ENCODE data around the gene MAPK8. TPM values are rescaled to one million over a fixed set of nuclear protein-coding genes. Genes with fewer than 3 reads are reported as not detected.

The MAPK8 gene
- total and polyA plus RNA-seq, 9 of the 15 experiments (the other 6 are each of a cell fraction or from before 2014, with no cell fraction given) = 6.4 to 159 (median 71.0) TPM

- H3K4me1 ChIP-seq (replicated peaks in 1 of 2; ENCODE audit: control insufficient read depth in 2 of 2, insufficient read depth in 2 of 2, low read length in 2 of 2) = peaks cover 0 to 14% of the 10 kb centered on the region in 2 experiments; a peak in 4 of 5 replicates
- DNase-seq (ENCODE audit: extremely low read depth in 1 of 4, low spot score in 3 of 4) = no peak
- peaks cover 31% of the 10 kb centered on the region for H4K20me1 ChIP-seq (replicated peaks; ENCODE audit: control insufficient read depth, insufficient read depth, low read length)
- BruUV-seq (replicated peaks) = no TSS peak
- no peaks in the 10 kb centered on the region for H3K9me3 ChIP-seq (replicated peaks; ENCODE audit: control insufficient read depth, insufficient read depth, low read depth, low read length)
- no peaks in the 10 kb centered on the region for H3K27me3 ChIP-seq (ENCODE audit: control insufficient read depth in 2 of 2, insufficient read depth in 2 of 2, low read length in 2 of 2)
- no peaks in the 10 kb centered on the region for H3K9me1 ChIP-seq (ENCODE audit: control insufficient read depth, insufficient read depth, low read length)
- H2AFZ ChIP-seq (ENCODE audit: low read depth, low read length) = no peak overlapping the region
- H3K27ac ChIP-seq (ENCODE audit: extremely low read depth, low read depth, low read length) = no peak overlapping the region
- peaks cover 93% of the 10 kb centered on the region for H3K79me2 ChIP-seq (ENCODE audit: control insufficient read depth, insufficient read depth, low read length)
- peaks cover 6% of the 10 kb centered on the region; the same call in 2 of the 3 replicates for H3K36me3 ChIP-seq (ENCODE audit: control insufficient read depth, insufficient read depth, low read length)
- no peak overlapping the region for H3K4me2 ChIP-seq (ENCODE audit: insufficient read depth, low read length)
- H3K9ac ChIP-seq (ENCODE audit: insufficient read depth in 1 of 2, low read depth in 2 of 2, low read length in 2 of 2) = no peak overlapping the region
- in situ Hi-C loops (cut with MboI) (no loop called here), intact Hi-C loops (cut with micrococcal nuclease) (no loop called here)
- no peak for FAIRE-seq
- POLR2A ChIA-PET = interaction anchor here (1.9 kb wide), 2 partner anchors 8 to 9 kb away, joined by 8 to 15 read pairs; no protein-coding TSS in a partner anchor
- CTCF ChIA-PET (ENCODE audit: low intra/inter-chr PET ratio) = no interaction called here
- H3K4me3 ChIP-seq = no peak overlapping the region
- WGBS (ENCODE audit: insufficient coverage, low coverage, missing lambda C conversion rate) = 53% methylated on average over 8 of the region's 8 CpGs
- ATAC-seq = no peak; the same call in 2 of the 3 replicates
- TF ChIP-seq ZNF121 (CRISPR knock-in tag; conservative IDR thresholded peaks at IDR 0.05) (no peak), NFATC3 (IDR thresholded peaks at IDR 0.05) (no peak), YY1 (IDR thresholded peaks at IDR 0.05; ENCODE audit: borderline replicate concordance in 1 of 3, control insufficient read depth in 1 of 3, extremely low read depth in 1 of 3, insufficient read depth in 3 of 3, insufficient read length in 1 of 3, insufficient replicate concordance in 2 of 3, low read depth in 1 of 3, low read length in 2 of 3) (no peak), BRF2 (IDR thresholded peaks at IDR 0.05; ENCODE audit: borderline replicate concordance, insufficient read depth, insufficient read length) (no peak), SRF (CRISPR knock-in tag; IDR thresholded peaks at IDR 0.05) (no peak), ZEB2 (IDR thresholded peaks at IDR 0.05) (no peak), GATA2 (CRISPR knock-in tag; IDR thresholded peaks at IDR 0.05) (no peak), MGA (IDR thresholded peaks at IDR 0.05) (no peak), RFX7 (CRISPR knock-in tag; IDR thresholded peaks at IDR 0.05) (no peak)
These were observed 11.0 kb downstream of the MAPK8 start for GRCh38 chr10:48317321-48317990.

Data from K562 (cell line).